GM18499 (cell line): ENCODE measurements around the gene CNP.

ENCODE experiments used
- ATAC-seq: cut with Tn5 transposase; IDR thresholded peaks from one replicate; pipeline ENCODE4 v1.9.1; 2021; ENCODE audit warnings: moderate number of reproducible peaks; ENCODE audit not compliant: insufficient read depth, unreplicated experiment

The CNP gene

GRCh38 chr17:42025191-42025579 is 58.6 kb downstream of the CNP start:
- ATAC-seq = no peak

- ATAC-seq = no peak
These were observed 59.3 kb downstream of the CNP start for GRCh38 chr17:42025936-42026335.

GRCh38 chr17:42026857-42027589 is 60.4 kb downstream of the CNP start:
- ATAC-seq = no peak
